ENCODE results near the gene ATRIP.

DNA sequence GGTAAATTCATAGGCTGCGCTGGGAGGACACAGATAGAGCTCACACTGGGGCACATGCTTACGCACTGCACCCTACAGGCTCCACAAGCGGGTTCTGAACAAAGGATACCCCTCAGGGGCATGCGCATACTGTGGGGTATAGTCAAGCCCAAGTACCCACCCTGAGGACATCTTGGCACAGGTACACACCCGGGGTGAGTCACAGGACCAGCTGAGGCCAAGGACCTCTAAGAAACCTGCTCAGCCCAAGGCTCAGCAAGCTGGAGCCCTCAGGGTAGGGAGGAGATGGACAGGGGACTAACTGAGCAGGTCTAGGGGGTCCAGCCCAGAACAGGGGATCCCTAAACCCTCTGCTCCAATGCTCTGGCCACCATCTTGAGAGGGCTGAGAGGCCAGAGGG is 54.1 kb downstream of the ATRIP start:
- TF ChIP-seq, protein P1, sequence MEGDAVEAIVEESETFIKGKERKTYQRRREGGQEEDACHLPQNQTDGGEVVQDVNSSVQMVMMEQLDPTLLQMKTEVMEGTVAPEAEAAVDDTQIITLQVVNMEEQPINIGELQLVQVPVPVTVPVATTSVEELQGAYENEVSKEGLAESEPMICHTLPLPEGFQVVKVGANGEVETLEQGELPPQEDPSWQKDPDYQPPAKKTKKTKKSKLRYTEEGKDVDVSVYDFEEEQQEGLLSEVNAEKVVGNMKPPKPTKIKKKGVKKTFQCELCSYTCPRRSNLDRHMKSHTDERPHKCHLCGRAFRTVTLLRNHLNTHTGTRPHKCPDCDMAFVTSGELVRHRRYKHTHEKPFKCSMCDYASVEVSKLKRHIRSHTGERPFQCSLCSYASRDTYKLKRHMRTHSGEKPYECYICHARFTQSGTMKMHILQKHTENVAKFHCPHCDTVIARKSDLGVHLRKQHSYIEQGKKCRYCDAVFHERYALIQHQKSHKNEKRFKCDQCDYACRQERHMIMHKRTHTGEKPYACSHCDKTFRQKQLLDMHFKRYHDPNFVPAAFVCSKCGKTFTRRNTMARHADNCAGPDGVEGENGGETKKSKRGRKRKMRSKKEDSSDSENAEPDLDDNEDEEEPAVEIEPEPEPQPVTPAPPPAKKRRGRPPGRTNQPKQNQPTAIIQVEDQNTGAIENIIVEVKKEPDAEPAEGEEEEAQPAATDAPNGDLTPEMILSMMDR (conservative IDR thresholded peaks at IDR 0.05) = no peak
- no peak for TF ChIP-seq EZH2 (IDR thresholded peaks at IDR 0.05; ENCODE audit: low read depth)
